ENCODE measurements around the gene NTN1. TPM values are rescaled to one million over a fixed set of nuclear protein-coding genes. Genes with fewer than 3 reads are reported as not detected.

NTN1 gene
- total and polyA plus RNA-seq, 8 donors = 2.0 to 12.9 (median 9.0) TPM

DNA sequence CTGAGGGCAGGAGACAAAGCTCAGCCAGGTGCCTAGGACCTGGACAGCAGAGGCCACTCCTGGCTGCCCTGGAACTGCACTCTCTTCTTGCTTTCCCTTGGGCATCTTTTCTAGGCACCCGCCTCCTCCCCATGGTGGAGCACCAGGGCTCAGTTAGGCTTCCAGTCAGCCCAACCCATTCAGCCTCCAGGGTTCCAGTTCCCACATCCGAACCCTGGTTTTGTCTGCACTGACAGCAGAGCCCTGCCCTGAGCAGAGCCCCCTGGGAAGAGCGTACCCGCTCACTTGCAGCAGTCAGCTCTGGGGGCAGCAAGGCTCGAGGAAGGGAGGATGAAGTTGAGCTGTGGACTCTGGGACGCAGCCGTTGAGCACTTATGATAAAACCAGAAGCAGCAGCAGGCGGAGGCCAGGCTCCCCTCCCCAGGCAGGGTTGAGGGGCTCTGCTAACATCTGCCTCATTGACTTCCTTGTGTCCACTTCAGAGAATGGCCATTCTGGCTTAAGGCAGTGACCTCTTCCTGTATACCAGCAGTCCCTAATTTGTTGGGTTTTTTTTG is 213.2 kb downstream of the NTN1 start:
- H3K4me3 ChIP-seq = no peak overlapping the region
- no peak for DNase-seq
- H3K36me3 ChIP-seq = no peaks in the 10 kb centered on the region
- ATAC-seq = no peak
- no peaks in the 10 kb centered on the region for H3K9me3 ChIP-seq
- H3K27me3 ChIP-seq = peaks cover 3 to 57% of the 10 kb centered on the region in 2 donors
- intact Hi-C loops (cut with DNase I) = no loop called here
- TF ChIP-seq, protein P1, sequence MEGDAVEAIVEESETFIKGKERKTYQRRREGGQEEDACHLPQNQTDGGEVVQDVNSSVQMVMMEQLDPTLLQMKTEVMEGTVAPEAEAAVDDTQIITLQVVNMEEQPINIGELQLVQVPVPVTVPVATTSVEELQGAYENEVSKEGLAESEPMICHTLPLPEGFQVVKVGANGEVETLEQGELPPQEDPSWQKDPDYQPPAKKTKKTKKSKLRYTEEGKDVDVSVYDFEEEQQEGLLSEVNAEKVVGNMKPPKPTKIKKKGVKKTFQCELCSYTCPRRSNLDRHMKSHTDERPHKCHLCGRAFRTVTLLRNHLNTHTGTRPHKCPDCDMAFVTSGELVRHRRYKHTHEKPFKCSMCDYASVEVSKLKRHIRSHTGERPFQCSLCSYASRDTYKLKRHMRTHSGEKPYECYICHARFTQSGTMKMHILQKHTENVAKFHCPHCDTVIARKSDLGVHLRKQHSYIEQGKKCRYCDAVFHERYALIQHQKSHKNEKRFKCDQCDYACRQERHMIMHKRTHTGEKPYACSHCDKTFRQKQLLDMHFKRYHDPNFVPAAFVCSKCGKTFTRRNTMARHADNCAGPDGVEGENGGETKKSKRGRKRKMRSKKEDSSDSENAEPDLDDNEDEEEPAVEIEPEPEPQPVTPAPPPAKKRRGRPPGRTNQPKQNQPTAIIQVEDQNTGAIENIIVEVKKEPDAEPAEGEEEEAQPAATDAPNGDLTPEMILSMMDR (IDR thresholded peaks at IDR 0.05) = no peak
- H3K27ac ChIP-seq = no peak overlapping the region
- peaks cover 2 to 6% of the 10 kb centered on the region in 2 donors for H3K4me1 ChIP-seq

DNA sequence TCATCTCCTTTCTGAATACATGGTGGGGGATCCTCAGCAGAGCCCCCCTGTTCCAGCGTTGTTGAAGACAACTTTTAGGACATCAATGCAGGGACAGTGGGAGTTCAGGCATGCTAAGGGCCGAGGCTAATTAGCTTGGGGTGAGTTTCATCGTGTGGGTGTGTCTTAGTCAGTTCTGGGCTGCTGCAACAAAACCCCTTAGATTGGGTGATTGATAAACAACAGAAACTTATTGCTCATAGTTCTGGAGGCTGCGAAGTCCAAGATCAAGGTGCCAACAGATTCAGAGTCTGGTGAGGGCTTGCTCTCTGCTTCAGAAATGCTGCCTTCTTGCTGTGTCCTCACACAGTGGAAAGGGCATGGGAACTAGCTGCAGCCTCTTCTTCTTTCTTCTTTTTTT is 214.0 kb downstream of the NTN1 start:
- Histone ChIP-seq H3K36me3 (no peaks in the 10 kb centered on the region), H3K4me3 (no peak overlapping the region), H3K27me3 (peaks cover 3 to 62% of the 10 kb centered on the region in 2 donors), H3K4me1 (peaks cover 4 to 12% of the 10 kb centered on the region in 2 donors), H3K27ac (no peak overlapping the region), H3K9me3 (no peaks in the 10 kb centered on the region)
- DNase-seq = no peak
- TF ChIP-seq, protein P1 (IDR thresholded peaks at IDR 0.05) = no peak
- intact Hi-C loops (cut with DNase I) = no loop called here
- no peak for ATAC-seq

DNA sequence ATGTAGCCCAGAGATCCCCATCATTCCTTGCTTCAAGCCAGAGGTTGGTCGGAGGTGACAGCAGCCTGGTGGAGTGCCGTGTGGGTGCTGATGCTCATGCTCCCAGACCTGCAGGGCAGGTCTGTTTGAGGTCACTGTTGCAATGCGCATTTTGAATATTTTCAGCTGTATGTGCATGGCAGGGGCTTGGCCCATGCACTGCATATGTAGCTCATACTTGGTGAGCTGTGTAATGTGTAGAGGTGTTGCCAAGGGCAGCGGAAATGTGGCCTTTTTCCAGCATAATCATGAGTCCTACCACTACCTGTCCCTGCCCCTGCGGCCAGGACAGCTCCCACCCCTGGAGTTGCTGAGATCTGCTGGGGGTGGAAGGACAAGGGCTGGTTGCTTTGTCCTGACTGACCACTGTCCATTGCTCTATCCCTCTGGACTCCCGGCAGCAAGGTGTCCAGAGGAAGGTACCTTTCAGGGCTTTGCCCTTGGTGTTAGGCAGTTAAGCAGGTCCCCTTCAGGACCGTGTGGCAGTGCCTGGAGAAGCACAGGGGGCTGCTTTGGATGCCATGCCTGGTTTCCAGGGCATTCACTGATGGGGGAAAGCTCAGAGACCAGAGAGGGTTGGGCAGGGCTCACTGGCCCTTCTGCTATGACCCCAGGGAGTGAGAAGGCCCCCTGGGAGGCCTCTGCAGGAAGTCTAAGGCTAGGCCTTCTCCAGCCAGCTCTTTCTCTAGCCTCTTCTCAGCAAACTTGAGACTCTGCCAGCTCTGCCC is 215.2 kb downstream of the NTN1 start:
- intact Hi-C loops (cut with DNase I) = no loop called here
- DNase-seq (no peak), ATAC-seq (no peak)
- H3K27me3 ChIP-seq = peaks cover 3 to 58% of the 10 kb centered on the region in 2 donors
- TF ChIP-seq, protein P1 (IDR thresholded peaks at IDR 0.05) = no peak
- H3K9me3 ChIP-seq = no peaks in the 10 kb centered on the region
- H3K4me3 ChIP-seq = no peak overlapping the region
- H3K27ac ChIP-seq = no peak overlapping the region
- no peaks in the 10 kb centered on the region for H3K36me3 ChIP-seq
- H3K4me1 ChIP-seq = peaks cover 4 to 21% of the 10 kb centered on the region in 2 donors

DNA sequence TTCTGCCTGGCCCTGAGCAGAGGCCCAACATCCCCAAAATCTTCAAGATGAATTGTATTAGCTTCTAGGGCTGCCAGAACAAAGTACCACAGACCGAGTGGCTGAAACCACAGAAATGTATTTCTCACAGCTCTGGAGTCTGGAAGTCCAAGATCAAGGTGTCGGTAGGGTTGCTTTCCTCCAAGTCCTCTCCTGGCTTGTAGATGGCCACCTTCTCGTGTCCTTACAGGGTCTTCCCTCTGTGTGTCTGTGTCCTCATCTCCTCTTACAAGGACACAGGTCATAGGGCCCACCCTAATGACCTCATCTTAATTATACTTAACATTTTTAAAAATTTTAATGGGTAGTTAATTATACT is 215.7 kb downstream of the NTN1 start:
- TF ChIP-seq, protein P1 (IDR thresholded peaks at IDR 0.05) = no peak
- no peak for ATAC-seq
- intact Hi-C loops (cut with DNase I) = no loop called here
- Histone ChIP-seq H3K4me1 (peaks cover 4 to 21% of the 10 kb centered on the region in 2 donors), H3K9me3 (no peaks in the 10 kb centered on the region), H3K27ac (no peak overlapping the region), H3K4me3 (no peak overlapping the region), H3K27me3 (peaks cover 3 to 52% of the 10 kb centered on the region in 2 donors), H3K36me3 (no peaks in the 10 kb centered on the region)
- no peak for DNase-seq

DNA sequence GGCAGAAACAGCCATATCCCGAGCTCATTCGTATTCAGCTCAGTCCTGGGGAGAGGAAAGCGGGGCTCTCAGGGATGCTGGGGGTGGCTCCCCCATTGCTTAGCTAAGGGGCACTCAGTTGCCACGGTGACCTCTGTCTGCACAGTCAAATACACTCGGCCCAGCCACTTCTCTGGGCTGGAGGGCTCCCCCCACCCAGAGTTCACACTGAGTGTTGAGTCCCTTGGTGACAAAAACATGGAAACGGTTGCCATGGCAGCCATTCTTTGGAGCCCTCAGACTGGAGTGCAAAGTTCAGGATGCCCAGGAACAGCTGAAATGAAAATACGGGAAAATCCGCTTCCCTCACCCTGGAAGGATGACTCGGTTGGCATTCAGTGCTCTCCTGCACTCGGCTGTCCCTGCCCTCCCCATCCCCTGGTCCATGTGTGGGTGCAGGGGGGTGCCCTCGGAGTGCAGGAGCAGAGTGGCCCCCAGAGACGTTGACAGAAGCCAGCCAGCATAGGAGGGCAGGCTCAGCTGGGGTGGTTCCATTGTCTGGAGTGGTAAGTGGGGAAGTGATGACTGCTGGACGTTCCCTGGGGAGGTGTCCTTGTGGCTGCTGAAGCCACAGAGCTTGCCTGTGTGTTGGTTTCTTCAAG is 216.5 kb downstream of the NTN1 start:
- no peak overlapping the region for H3K27ac ChIP-seq

More for the DNA sequence above, 216.5 kb downstream of the NTN1 start:
- Histone ChIP-seq H3K36me3 (no peaks in the 10 kb centered on the region), H3K4me1 (peaks cover 4 to 21% of the 10 kb centered on the region in 2 donors), H3K4me3 (no peak overlapping the region), H3K9me3 (no peaks in the 10 kb centered on the region), H3K27me3 (peaks cover 3 to 45% of the 10 kb centered on the region in 2 donors)
- DNase-seq (no peak), ATAC-seq (no peak)
- TF ChIP-seq, protein P1 (IDR thresholded peaks at IDR 0.05) = no peak
- intact Hi-C loops (cut with DNase I) = no loop called here
